Smooth muscle cell (in vitro differentiated cells): ENCODE results near the gene LBP. TPM values are rescaled to one million over a fixed set of nuclear protein-coding genes. Genes with fewer than 3 reads are reported as not detected.

Experiments used
- DNase-seq: peaks from one replicate; lab custom pipeline; 2025; ENCODE audit not compliant: unreplicated experiment; lab: John Stamatoyannopoulos, UW
- H2AFZ ChIP-seq: fragments of 200-600 bp; sonication (generic); 2 replicates; pipeline ENCODE4 v1.6.0; 2016; ENCODE audit warnings: antibody characterized with exemption, low read depth, mild to moderate bottlenecking
- H3F3A ChIP-seq: fragments of 200-600 bp; sonication (generic); 2 replicates; pipeline ENCODE4 v1.6.0; 2017; ENCODE audit warnings: antibody characterized with exemption, low read depth
- H3K27ac ChIP-seq: fragments of 200-600 bp; sonication (generic); 2 replicates; pipeline ENCODE4 v1.5.1; 2016; ENCODE audit warnings: low read depth, mild to moderate bottlenecking
- H3K27me3 ChIP-seq: fragments of 200-600 bp; sonication (generic); 2 replicates; pipeline ENCODE4 v1.6.1; 2016; ENCODE audit warnings: low read depth, mild to moderate bottlenecking
- H3K36me3 ChIP-seq: fragments of 200-600 bp; sonication (generic); 2 replicates; pipeline ENCODE4 v1.5.1; 2016; ENCODE audit warnings: low read depth
- H3K4me1 ChIP-seq: fragments of 200-600 bp; sonication (generic); 2 replicates; pipeline ENCODE4 v1.5.1; 2016; ENCODE audit warnings: low read depth
- H3K4me2 ChIP-seq: fragments of 200-600 bp; sonication (generic); 2 replicates; pipeline ENCODE4 v1.6.0; 2016; ENCODE audit warnings: mild to moderate bottlenecking
- H3K4me3 ChIP-seq: fragments of 200-600 bp; sonication (generic); 2 replicates; pipeline ENCODE4 v1.5.1; 2016; ENCODE audit warnings: mild to moderate bottlenecking
- H3K79me2 ChIP-seq: fragments of 200-600 bp; sonication (generic); 2 replicates; pipeline ENCODE4 v1.6.0; 2016; ENCODE audit warnings: low read depth, mild to moderate bottlenecking
- H3K9ac ChIP-seq: fragments of 200-600 bp; sonication (generic); 2 replicates; pipeline ENCODE4 v1.6.0; 2016; ENCODE audit warnings: low read depth
- H3K9me3 ChIP-seq: fragments of 200-600 bp; sonication (generic); replicated peaks from 2 replicates; pipeline ENCODE4 v1.5.1; 2016; ENCODE audit warnings: low read depth
- H4K20me1 ChIP-seq: fragments of 200-600 bp; sonication (generic); 2 replicates; pipeline ENCODE4 v1.6.0; 2016; ENCODE audit warnings: low read depth
- WGBS: methylation state at CpG from one replicate; pipeline ENCODE4 v1.1.7; 2016; ENCODE audit warnings: low lambda C conversion rate; 5-methylcytosine and 5-hydroxymethylcytosine counted together
- polyA plus RNA-seq: library from polyadenylated mRNA; unstranded; fragments of >200 nt; fragmentation: Nextera tagmentation; extraction: Ambion mirVana; gene quantifications from 2 replicates; pipeline ENCODE4 v1.2.1, GENCODE V29; 2016
- total RNA-seq: library from RNA; depleted of rRNA; stranded (reverse); fragments of >200 nt; gene quantifications from 2 replicates; pipeline ENCODE4 v1.2.3, GENCODE V29; 2014
- TF ChIP-seq, protein P1 (sequence below): fragments of 200-600 bp; sonication (generic); IDR thresholded peaks from 2 replicates; pipeline ENCODE4 v1.5.1; 2017; ENCODE audit warnings: borderline replicate concordance, mild to moderate bottlenecking, antibody characterized with exemption; ENCODE audit not compliant: insufficient read depth, poor library complexity, severe bottlenecking

LBP gene
- total and polyA plus RNA-seq, 2 experiments from 2014 or later = not detected

DNA sequence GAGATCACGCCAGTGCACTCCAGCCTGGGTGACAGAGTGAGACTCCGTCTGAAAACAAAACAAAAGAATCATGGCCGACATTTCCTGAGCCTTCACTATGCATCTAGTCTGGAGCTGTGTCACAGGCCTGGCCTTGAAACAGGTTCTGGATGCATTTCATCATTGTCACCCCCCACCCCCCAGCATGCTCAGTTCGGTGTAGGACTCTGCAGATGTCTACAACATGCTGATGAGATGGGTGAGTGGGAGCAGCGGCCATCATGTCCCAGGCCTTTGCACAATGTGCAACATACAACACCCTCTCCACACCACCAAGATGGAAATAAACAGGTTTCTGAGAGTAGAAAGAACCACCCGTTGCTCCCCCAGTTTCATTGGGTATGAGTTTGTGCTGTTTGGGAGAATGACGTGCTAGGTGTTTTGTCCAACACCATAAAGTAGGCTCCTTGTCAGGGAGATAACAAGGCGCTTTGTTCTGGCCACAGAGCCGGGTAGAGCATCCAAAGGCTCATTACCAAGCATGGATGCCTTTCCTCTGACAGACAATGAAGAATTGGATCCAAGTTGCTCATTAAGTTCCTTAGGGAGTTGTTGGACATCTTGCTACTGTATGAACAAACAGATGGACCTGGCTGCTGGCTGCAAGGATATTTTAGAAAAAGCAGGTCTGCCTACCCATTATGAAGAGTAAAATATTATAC, 66.7 kb downstream of the LBP start:
- Histone ChIP-seq H3K9ac (no peak overlapping the region), H3K4me3 (no peak overlapping the region), H3K4me1 (no peaks in the 10 kb centered on the region), H3K27ac (no peak overlapping the region), H3K27me3 (no peaks in the 10 kb centered on the region), H3K36me3 (peaks cover 5% of the 10 kb centered on the region), H3K9me3 (no peaks in the 10 kb centered on the region), H3K4me2 (no peak overlapping the region), H4K20me1 (no peaks in the 10 kb centered on the region), H3K79me2 (no peaks in the 10 kb centered on the region), H2AFZ (no peak overlapping the region), H3F3A (no peaks in the 10 kb centered on the region)
- TF ChIP-seq, protein P1, sequence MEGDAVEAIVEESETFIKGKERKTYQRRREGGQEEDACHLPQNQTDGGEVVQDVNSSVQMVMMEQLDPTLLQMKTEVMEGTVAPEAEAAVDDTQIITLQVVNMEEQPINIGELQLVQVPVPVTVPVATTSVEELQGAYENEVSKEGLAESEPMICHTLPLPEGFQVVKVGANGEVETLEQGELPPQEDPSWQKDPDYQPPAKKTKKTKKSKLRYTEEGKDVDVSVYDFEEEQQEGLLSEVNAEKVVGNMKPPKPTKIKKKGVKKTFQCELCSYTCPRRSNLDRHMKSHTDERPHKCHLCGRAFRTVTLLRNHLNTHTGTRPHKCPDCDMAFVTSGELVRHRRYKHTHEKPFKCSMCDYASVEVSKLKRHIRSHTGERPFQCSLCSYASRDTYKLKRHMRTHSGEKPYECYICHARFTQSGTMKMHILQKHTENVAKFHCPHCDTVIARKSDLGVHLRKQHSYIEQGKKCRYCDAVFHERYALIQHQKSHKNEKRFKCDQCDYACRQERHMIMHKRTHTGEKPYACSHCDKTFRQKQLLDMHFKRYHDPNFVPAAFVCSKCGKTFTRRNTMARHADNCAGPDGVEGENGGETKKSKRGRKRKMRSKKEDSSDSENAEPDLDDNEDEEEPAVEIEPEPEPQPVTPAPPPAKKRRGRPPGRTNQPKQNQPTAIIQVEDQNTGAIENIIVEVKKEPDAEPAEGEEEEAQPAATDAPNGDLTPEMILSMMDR = no peak
- 91% methylated on average over 9 of the region's 9 CpGs for WGBS
- no peak for DNase-seq

DNA sequence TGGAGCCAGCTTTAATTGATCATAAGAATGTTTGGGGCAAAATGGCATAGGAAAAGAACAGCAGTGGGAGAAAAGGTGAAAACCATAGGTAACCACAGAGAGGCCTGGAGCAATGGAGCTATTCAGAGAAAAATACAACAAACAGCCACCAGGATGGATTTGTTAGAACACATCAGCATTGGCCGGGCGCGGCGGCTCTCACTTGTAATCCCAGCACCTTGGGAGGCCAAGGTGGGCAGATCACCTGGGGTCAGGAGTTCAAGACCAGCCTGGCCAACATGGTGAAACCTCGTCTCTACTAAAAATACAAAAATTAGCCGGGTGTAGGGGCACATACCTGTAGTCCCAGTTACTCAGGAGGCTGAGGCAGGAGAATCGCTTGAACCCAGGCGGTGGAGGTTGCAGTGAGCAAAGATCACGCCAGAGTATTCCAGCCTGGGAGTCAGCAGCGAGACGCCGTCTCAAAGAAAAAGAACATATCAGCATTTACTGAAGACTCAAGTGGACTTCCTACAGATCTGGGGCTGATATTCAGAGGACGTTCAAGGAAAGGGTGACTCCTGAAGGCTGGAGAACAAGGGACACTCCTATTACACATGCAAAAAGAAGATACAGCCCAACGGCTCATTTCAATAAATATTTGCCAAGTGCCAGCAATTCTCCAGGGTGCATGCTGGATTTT, 68.6 kb downstream of the LBP start:
- TF ChIP-seq, protein P1 = no peak
- no peak for DNase-seq

DNA sequence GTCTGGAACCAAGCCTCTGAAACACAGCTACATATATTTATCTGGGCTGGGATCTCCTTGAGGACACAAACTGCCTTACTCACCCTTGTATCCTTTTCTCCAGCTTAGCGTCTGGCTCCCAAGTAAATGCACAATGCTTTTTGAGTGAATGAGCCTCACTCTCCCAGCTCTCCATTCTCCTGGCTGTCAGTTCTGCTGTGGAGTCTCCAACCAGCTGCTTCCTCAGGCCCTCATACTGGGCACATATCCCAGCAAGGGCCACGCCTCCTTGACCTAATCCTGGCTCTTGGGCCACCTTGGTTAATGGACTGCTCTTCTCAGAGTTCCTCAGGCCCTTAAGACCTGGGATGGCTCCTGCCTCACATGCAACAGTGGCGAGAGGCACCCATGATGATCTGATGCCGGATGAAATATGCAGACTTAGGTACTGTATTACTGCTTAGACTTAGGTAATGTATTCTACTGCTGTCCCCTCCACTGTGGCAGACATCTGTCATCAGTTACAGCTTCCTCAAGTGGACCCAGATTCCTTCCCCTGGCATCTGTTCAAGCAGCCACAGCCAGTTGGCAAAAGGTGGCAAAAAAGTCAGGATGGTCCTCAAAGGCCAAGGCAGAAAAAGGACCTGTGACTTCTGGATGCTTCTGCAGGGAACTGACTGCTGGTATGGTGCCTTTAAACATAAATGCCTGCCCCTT, 72.4 kb downstream of the LBP start:
- H3K27me3 ChIP-seq = no peaks in the 10 kb centered on the region
- no peaks in the 10 kb centered on the region for H3K4me1 ChIP-seq
- TF ChIP-seq, protein P1 = no peak
- no peak overlapping the region for H2AFZ ChIP-seq
- DNase-seq = no peak
- peaks cover 7% of the 10 kb centered on the region for H3K79me2 ChIP-seq
- H3K27ac ChIP-seq = no peak overlapping the region
- no peaks in the 10 kb centered on the region for H3K9me3 ChIP-seq
- WGBS = 89% methylated on average over 4 of the region's 4 CpGs
- peaks cover 3% of the 10 kb centered on the region for H3F3A ChIP-seq
- no peak overlapping the region for H3K9ac ChIP-seq
- no peak overlapping the region for H3K4me3 ChIP-seq
- H4K20me1 ChIP-seq = peaks cover 31% of the 10 kb centered on the region
- no peak overlapping the region for H3K4me2 ChIP-seq
- peaks cover 17% of the 10 kb centered on the region for H3K36me3 ChIP-seq

More for the DNA sequence above, 68.6 kb downstream of the LBP start:
- Histone ChIP-seq H4K20me1 (no peaks in the 10 kb centered on the region), H3K36me3 (peaks cover 9% of the 10 kb centered on the region), H3K27me3 (no peaks in the 10 kb centered on the region), H3K79me2 (no peaks in the 10 kb centered on the region), H3K4me3 (no peak overlapping the region), H3K4me1 (no peaks in the 10 kb centered on the region), H3K4me2 (no peak overlapping the region), H3K9me3 (no peaks in the 10 kb centered on the region), H2AFZ (no peak overlapping the region), H3K27ac (no peak overlapping the region), H3F3A (no peaks in the 10 kb centered on the region), H3K9ac (no peak overlapping the region)
- WGBS = 93% methylated on average over 14 of the region's 14 CpGs
